ENCODE results near the gene CFAP43. TPM values are rescaled to one million over a fixed set of nuclear protein-coding genes. Genes with fewer than 3 reads are reported as not detected.
"Not testable (repeated sequence)": the region's sequence is repeated elsewhere in the genome, so short reads cannot be mapped to it uniquely, and the experiment has no call there.

The CFAP43 gene
- total RNA-seq, 2 donors from 2014 or later: 0.29 TPM; not detected in 1

DNA sequence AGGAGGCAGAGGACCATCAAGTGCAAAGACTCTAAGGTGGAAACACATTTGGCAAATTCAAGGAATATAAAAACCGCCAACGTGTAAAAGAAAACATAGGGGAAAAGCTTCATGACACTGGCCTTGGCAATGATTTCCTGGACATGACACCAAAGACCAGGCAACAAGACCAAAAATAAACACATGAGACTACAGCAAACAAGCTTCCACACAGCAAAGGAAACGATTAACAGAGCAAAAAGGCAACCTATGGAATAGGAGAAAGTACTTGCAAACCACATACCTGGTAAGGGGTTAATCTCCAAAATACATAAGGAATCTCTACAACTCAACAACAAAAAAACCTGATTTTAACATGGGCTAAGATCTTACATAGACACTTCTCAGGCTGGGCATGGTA is 26.0 kb upstream of the CFAP43 start:
- ATAC-seq (no peak), DNase-seq (no peak)
- intact Hi-C loops (cut with DNase I): no loop called here

DNA sequence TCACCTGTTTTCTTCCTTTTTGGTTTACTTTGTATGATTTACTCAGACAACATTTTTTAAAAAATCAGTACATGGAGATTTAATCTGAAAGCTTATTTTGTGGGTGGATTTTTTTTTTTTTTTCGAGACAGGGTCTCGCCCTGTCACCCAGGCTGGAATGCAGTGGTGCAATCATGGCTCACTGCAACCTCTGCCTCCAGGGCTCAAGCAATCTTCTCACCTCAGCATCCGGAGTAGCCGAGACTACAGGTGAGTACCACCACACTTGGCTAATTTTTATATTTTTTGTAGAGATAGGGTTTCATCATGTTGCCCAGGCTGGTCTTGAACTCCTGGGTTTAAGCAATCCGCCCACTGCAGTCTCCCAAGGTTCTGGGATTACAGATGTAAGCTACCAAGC is 25.1 kb upstream of the CFAP43 start:
- ATAC-seq (no peak), DNase-seq (no peak)
- intact Hi-C loops (cut with DNase I): no loop called here

DNA sequence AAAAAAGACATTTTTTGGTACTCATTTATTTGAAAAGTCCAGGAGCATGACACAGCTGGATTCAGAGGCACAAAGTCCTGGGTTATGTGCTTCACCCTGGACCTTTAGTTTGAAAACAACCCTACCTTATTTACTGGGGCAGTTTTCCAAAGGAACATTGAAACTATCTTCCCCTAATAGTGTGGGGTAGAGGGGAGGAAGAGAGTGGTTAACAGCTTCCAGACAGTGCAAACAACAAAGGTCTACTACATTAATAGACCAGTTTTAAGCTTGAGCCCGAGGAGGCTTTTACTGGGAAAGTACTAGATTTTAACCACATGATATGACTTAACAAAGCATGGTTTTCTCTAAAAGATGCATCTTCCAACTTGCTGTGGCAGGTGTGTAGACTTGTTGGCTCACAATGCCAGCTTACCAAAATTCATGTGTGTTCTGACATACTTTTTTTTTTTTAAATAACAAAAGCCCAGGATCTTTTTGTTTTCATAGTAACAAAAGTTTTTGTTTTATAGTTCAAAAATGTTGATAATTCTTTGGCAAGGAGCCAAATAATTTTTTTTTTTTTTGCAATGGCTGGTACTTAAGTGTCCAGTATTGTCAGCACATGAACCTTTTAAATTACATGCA is 24.3 kb upstream of the CFAP43 start:
- no peak for DNase-seq
- no peak for ATAC-seq
- intact Hi-C loops (cut with DNase I): no loop called here

DNA sequence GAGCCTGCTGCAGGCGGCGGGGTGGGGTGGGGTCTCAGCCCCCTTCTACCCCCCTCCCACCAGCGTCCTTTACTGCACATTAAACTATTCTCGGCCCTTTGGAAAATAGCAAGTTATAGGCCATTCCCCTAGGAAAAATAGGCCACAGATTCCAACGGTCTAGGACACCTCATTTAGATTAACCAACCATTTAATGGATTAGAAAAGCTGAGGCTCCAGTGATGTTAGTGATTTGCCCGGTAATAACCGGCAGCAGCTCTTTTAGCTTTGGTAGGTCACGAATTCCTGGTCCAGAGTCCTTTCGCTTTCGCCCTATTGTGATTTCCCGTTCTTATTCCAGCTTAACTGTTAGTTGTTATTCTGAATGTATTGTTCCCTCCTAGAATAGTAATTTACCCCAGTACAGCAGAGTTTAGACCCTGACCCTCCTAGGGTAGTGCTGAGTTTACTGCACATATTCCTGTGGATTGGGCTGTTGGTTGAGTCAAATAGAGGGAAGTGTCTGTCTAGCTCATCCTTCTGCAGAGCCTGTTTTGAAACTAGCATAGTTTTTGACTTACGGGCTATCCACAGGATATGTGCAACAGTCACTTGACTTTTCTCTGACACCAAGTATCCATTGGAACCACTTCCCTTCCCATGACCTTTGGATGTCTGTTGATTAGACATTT is 23.3 kb upstream of the CFAP43 start:
- ATAC-seq (peak; percentile 46 to 68), DNase-seq (no peak)
- intact Hi-C loops (cut with DNase I): no loop called here

DNA sequence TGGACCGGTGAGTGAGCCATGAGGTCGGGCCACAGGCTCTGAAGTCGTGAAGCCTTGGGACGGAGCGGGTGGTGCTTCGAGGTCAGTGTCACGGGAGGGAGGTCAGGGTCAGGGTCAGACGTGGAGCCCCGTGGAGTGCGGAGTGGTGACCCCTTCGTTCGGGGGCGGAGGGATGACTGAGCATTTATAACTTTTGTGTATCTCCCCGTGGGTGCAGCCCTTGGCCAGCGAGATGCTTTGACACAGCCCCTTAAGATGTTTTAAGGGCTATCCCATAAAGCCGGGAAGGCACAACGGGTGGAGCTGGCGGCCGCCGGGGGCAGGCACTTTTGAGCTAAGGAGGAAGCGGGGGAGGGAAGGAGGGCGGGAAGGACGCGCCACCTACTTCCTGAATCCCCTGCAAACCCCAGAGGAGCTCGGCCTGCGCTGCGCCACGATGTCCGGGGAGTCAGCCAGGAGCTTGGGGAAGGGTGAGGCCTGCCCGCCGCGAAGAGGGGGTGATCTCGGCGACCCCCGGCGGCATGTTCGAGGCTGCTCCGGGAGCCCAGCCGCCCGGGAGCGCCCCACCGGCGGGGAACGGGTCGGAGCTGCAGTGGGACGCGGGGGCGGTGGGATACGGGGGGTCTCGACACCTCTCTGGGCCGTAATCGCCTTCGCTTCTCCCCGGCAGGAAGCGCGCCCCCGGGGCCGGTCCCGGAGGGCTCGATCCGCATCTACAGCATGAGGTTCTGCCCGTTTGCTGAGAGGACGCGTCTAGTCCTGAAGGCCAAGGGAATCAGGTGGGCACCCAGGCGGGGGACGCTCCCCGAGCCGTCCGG is 22.5 kb upstream of the CFAP43 start, which contains the start of gene GSTO1:
TSS of gene GSTO1 (plus strand) at position 400 of the 818 bp plus-strand sequence. CDS start at position 437, 37 bp downstream.
- intact Hi-C loops (cut with DNase I): no loop called here
- ATAC-seq: peak; percentile 90 to 93

DNA sequence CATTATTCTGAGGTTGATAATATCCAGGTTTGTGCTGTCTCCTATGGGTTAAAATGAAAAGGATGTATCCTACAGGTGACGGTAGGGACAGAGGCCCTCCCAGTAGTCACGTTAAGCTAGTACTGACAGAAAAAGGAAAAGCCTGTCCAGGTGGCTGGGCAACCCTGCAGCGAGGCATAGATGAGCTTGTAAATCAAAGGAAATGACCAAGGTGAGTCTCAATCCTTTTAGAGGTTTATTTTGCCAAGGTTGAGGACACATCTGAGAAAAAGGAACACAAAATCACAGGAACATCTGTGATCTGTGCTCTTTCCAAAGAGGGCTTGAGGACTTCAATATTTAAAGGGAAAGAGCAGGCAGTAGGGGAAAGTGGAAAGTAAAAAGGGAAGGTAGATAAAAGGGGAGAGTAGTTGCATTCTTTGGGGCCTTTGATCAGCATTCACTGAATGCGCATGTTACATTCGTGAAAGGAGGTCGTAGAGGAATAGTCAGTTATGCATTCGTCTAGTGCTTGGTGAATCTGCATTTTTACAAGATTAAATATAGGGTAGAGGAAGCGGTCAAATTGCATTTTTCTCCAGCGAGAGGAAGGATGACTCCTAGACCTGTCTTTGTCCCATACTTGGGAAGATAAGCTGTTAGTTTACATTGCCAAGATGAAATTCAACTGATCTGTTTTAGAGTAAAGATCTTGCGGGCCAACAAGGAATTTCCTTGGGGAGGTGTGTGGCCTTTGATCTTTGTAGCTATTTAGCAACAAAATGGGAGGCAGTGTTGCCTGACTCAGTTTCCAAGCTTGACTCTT is 21.6 kb upstream of the CFAP43 start:
- intact Hi-C loops (cut with DNase I): no loop called here
- DNase-seq (no peak), ATAC-seq (no peak)

More for the DNA sequence above, 22.5 kb upstream of the CFAP43 start, which contains the start of gene GSTO1:
- DNase-seq: peak; percentile 89

DNA sequence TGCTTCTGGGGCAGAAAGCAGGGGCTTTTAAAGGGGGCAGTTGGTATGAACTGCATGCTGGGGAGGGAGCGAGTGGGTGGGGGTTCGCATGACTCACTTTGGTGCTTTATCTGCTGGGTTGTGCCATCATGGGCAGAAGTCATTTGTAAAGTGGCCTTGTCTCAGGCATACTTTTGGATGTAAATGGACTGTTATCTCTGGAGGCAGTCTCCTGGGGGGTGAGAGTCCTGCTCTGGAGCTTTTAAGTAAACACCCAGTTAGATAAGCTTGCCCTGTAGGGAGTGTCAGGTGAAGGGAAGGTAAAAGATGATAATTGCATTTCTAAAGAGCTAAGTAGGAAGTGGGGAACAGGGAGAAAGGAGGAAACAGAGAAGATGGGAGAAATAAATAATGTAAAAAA is 20.9 kb upstream of the CFAP43 start:
- ATAC-seq (no peak), DNase-seq (no peak)
- intact Hi-C loops (cut with DNase I): no loop called here

DNA sequence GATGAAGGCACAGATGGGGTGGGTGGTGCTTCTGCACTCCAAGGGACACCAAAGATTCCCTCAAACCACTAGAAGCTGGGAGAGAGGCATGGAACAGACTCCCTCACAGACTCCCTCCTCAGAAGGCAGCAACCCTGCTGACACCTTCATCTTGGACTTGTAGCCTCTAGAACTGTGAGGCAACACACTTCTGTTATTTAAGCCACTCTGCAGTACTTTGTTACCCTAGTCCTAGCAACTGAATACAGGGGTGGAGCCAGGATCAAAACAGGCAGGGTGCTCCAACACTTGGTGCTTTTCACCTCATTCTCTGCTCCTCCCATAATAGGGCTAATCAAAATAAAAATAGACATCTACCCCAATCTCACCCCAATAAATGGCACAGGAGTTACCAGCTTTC is 20.2 kb upstream of the CFAP43 start:
- DNase-seq: no peak
- ATAC-seq: no peak
- intact Hi-C loops (cut with DNase I): no loop called here

DNA sequence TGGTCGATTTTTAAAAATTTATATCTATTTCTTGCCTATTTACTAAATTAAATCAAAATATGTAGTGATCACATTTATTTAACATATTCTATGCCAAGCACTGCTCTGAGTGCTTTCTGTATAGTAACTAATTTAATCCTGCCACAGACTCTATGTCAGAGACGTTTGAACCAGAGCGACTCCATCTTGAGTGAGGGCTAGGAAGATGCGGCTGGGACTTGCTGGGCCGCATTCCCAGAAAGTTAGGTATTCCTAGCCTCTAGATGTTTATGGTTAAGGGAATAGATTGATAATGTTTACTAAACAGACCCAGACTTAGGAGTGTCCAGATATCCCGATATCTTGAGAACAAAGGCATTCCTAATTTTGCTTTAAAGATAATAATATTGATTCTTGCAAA is 19.3 kb upstream of the CFAP43 start:
- DNase-seq (no peak), ATAC-seq (no peak)
- intact Hi-C loops (cut with DNase I): no loop called here

DNA sequence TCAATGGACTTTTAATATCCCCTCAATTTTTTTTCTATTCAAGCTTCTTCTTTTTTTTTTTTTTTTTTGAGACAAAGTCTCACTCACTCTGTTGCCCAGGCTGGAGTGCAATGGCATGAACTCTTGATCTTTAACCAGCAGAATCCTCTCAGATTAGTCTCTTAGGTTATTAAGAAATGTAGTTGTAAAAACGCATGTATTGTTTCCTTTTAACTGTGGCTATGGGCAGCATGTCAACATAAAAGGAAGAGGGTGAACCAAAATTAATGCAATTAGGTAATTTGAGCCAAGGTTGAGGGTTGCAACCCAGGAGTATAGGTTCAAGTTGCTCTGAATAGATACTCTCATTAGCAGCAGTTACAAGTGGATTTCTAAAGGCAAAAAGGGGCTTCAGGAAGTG is 18.2 kb upstream of the CFAP43 start:
- intact Hi-C loops (cut with DNase I): no loop called here
- no peak for DNase-seq
- ATAC-seq: no peak

DNA sequence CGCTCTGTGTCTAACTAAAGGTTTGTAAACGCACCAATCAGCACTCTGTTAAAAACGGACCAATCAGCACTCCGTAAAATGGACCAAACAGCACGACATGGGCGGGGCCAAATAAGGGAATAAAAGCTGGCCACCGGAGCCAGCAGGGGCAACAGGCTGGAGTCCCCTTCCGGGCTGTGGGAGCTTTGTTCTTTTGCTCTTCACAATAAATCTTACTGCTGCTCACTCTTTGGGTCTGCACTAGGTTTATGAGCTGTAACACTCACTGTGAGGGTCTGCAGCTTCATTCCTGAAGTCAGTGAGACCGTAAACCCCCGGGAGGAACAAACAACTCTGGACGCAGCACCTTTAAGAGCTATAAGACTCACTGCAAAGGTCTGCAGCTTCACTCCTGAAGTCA is 16.8 kb upstream of the CFAP43 start:
- intact Hi-C loops (cut with DNase I); ATAC-seq; DNase-seq: not testable (repeated sequence)

DNA sequence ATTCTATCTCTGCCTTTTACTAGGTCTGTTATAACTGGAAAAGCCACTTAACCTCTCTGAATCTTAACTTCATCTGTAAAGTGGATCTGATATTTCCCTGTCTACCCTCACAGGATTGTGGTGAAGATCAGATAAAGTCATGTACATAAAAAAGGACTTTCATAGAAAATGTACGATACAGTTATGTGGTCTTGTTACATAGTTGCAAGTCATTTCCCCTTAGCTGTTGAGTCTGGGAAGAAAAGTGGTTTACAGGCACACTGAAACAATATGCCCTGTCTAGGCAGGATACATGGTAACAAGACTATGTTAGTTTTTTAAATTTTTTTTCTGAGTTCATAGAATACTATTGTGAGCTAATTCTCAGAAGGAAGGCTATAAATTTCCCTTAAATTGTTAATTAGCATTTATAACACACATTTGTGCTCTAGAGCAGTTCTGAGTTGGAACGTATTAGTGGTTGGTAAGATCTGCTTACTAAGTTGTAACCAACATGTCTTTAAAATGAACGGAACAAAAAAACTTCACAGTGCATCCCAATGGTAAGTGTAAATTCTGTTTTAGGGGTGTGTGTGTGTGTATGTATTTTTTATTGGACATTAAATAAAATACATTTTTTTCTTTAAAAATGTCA is 15.5 kb upstream of the CFAP43 start:
- intact Hi-C loops (cut with DNase I): no loop called here
- ATAC-seq: no peak
- no peak for DNase-seq

DNA sequence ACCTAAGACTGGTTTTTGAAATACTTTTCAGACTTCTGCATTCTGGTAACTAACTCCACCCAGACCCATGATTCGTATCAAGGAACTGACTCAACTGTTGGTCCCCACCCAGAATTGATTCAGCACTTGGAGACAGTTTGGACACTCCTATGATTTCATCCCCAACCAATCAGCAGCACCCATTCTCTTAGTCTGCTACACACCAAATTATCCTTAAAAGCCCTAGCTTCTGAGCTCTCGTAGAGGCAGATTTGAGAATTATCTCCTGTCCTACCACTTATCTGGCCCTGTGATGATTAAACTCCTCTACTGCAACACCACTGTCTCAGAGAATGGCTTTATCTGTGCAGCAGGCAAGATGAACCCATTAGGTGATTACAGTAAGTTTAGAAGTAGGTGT is 14.8 kb upstream of the CFAP43 start:
- ATAC-seq: peak in 1 of 2 donors; percentile 94
- no peak for DNase-seq
- intact Hi-C loops (cut with DNase I): no loop called here

DNA sequence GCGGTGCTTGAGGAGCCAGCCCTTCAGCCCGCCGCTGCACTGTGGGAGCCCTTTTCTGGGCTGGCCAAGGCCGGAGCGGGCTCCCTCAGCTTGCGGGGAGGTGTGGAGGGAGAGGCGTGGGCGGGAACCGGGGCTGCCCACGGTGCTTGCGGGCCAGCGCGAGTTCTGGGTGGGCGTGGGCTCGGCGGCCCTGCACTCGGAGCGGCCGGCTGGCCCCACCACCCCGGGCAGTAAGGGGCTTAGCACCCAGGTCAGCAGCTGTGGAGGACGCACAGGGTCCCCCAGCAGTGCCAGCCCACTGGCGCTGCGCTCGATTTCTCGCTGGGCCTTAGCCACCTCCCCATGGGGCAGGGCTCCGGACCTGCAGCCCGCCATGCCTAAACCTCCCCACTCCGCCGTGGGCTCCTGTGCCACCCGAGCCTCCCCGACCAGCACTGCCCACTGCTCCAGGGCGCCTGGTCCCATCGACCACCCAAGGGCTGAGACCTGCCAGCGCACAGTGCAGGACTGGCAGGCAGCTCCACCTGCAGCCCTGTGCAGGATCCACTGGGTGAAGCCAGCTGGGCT is 13.0 kb upstream of the CFAP43 start:
- intact Hi-C loops (cut with DNase I): no loop called here
- ATAC-seq: no peak
- no peak for DNase-seq

DNA sequence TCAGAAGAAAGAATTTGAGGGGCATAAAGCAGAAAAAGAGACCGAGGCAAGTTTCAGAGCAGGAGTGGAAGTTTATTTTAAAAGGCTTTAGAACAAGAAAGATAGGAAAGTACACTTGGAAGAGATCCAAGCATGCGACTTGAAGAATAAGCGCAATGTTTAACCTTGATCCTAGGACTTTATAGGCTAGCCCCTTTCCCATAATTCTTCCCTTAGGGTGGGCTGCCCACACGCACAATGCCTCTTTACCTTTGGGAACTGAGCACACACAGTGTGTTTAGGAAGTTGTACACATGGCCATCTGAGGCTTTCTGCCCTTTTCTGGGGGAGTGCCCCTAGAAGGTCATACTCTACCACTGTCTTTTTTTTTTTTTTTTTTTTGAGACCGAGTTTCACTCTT is 11.3 kb upstream of the CFAP43 start:
- DNase-seq (no peak), ATAC-seq (no peak)
- intact Hi-C loops (cut with DNase I): no loop called here

DNA sequence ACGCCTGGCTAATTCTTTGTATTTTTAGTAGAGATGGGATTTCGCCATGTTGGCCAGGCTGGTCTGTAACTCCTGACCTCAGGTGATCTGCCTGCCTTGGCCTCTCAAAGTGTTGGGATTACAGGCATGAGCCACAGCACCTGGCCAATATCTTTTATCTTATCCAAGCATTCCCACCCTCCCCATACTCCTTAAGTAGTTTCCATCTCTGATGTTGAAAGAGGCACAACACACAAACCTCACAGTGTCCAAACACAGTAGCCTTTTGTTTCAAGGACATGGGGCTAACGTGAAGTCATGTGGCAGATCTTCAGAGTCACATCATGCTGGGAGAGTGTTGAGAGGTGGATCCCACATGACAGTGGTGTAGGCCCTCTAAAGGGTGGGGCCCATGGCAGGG is 10.8 kb upstream of the CFAP43 start:
- DNase-seq; intact Hi-C loops (cut with DNase I); ATAC-seq: not testable (repeated sequence)

DNA sequence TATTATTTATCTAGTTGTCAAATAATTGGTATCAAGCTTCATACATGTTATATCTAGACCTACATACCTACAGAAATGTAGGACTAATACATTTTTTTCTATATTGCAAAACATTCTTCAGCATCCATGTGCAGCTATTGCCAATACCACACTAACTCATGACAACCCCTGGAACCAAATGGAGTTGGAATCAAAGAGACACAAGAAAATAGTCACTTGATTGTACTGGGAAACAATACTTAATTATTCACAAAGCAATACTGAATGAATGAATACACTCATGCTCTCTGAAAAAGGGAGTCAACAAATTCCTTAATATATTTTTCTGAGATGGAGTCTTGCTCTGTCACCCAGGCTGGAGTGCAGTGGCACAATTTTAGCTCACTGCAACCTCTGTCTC is 10.4 kb upstream of the CFAP43 start:
- ATAC-seq: no peak
- intact Hi-C loops (cut with DNase I): no loop called here
- no peak for DNase-seq

DNA sequence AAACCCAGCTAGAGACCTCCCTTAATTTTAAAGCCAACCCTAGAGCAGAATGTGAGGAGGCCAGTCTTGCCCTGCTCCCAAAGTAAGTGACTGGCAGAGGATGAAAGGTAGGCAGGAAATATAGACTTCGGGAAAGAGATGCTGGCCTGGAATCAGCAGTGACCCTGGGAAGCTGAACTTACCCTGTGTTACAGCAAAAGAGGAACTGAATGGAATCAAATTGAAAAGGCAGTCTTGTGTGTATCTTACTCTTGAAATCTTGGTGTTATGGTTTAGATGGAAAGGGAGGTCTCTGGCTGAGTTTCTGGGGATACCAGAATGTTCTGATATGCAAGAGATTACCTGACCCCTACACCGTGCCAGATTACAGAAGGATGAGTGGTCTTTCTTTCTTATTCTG is 7.9 kb upstream of the CFAP43 start:
- ATAC-seq: no peak
- no peak for DNase-seq

DNA sequence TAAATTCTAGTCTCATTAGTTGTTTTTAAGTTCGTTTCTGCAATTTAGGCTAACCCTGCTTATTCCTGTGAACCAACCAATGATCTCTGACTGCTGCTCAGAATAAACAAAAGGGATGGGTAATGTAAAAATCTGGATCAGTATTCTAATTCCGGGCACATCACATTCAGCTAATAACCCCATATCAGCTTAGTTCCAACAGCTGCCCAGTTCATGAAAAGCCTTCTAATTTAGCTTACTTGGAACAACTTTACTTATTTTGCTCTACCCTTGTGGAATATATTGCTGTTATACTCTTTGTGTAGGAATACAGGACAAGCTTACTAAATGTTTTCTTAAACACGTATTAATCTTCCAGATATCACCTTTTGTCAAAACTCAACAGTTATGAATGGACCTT is 3.6 kb upstream of the CFAP43 start:
- ATAC-seq (no peak), DNase-seq (no peak)
- intact Hi-C loops (cut with DNase I): no loop called here

More for the DNA sequence above, 7.9 kb upstream of the CFAP43 start:
- intact Hi-C loops (cut with DNase I): no loop called here
